Heart left ventricle (tissue), 13 donors: ENCODE results near the gene MFNG.

Source experiments
- POLR2A ChIP-seq, 2 donors: fragments of 450-650 bp; IDR thresholded peaks; one replicate each; pipeline ENCODE4 v1.6.1; 2017; ENCODE audit warnings: antibody characterized with exemption in 2 of 2, mild to moderate bottlenecking in 2 of 2, moderate library complexity in 2 of 2
- TF ChIP-seq, protein P1 (sequence below), 12 donors: fragments of 200-600 bp; sonication (generic) in 4 of 12; IDR thresholded peaks; one replicate each; pipeline versions ENCODE4 v1.5.0 to v1.8.0; 2018 to 2022; ENCODE audit warnings: antibody characterized with exemption in 12 of 12, mild to moderate bottlenecking in 5 of 12
- donor health status: ischemic (EF 13 %, LVEDD 7.1; RV severe dilation, severe dysfunction).
- donor health status: DM: no; HTN: yes; CAD: no.
- donor health status: DM: no; HTN: no; CAD: no.
- donor health status: ischemic (EF 25% LVEDD 6.9; RV normal size, moderate dysfunction).
- donor health status: ischemic (EF 25% LVEDD 5.7; RV mildly dilated, moderate dysfunction).
- donor health status: ischemic (EF 35%, LVEDD 5.7; RV mildly dilated, moderate dysfunction).
- donor health status: nonischemic (EF 11% LVEDD 7.7; RV severe dilation, severe dysfunction).
- donor health status: DM: yes; HTN: yes; CAD: no.
- donor health status: PGD.
- donor health status: ischemic (EF 29% LVEDD 5.4; RV normal size, mild dysfunction).
- donor health status: nonischemic (EF 23%, LVEDD 6.1; RV moderate dilation, normal function).

DNA sequence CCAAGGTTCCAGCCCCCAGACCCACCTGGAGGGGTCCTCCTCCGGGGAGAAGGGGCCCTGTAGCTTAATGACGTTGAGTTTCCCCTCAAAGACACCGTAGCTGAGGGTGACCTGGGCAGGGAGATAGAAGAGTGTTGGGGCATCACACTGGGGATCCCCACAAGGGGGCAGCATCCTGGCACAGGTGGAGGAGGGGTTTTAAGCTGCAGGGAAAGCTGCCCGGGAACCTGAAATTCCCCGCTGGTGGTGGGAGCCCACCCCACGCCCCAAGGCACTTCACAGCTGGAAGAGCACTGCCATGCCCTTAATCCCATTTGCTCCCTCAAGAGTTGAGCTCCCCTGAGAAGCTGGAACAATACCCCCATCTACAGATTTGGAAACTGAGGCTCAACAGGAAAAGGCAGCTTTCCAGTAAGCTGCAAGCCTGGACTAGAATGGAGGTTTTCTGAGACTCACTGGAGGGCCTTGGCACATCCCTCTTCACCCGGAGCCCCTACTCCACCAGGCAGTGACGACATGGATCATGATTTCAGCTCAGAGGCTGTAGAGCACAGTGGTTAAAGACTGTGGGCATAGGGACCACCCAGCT, 13.7 kb downstream of the MFNG start:
- TF ChIP-seq, protein P1, sequence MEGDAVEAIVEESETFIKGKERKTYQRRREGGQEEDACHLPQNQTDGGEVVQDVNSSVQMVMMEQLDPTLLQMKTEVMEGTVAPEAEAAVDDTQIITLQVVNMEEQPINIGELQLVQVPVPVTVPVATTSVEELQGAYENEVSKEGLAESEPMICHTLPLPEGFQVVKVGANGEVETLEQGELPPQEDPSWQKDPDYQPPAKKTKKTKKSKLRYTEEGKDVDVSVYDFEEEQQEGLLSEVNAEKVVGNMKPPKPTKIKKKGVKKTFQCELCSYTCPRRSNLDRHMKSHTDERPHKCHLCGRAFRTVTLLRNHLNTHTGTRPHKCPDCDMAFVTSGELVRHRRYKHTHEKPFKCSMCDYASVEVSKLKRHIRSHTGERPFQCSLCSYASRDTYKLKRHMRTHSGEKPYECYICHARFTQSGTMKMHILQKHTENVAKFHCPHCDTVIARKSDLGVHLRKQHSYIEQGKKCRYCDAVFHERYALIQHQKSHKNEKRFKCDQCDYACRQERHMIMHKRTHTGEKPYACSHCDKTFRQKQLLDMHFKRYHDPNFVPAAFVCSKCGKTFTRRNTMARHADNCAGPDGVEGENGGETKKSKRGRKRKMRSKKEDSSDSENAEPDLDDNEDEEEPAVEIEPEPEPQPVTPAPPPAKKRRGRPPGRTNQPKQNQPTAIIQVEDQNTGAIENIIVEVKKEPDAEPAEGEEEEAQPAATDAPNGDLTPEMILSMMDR (IDR thresholded peaks at IDR 0.05): peak in 11 of 12 donors; percentile 24 to 54 (median 35)
- no peak for TF ChIP-seq POLR2A (IDR thresholded peaks at IDR 0.05)
